GM20431 (cell line): Measurements from ENCODE around the gene LAMA5.

Experiments used
- in situ Hi-C: fragments of 300-500 bp; cut with MseI, MboI; formaldehyde crosslinking; loops from one replicate; pipeline ENCODE4 v1.15.0; 2020; ENCODE audit warnings: low sequenced_read_pairs; ENCODE audit not compliant: unreplicated experiment

Gene LAMA5

GRCh38 chr20:62391165-62392076 lies 24.3 kb upstream of the LAMA5 start:
- in situ Hi-C loops = no loop called here

GRCh38 chr20:62390317-62391164 lies 23.4 kb upstream of the LAMA5 start:
- in situ Hi-C loops = no loop called here

- in situ Hi-C loops = loop anchor here (10.0 kb wide), 1 partner anchor 85 kb away; the partner anchor contains the start of gene ADRM1
Measured at GRCh38 chr20:62389601-62390087, 22.5 kb upstream of the LAMA5 start.

GRCh38 chr20:62388839-62389600 lies 21.9 kb upstream of the LAMA5 start:
- in situ Hi-C loops = loop anchor here (10.0 kb wide), 1 partner anchor 84 kb away; the partner anchor contains the start of gene ADRM1

GRCh38 chr20:62387933-62388635 lies 21.0 kb upstream of the LAMA5 start:
- in situ Hi-C loops = loop anchor here (10.0 kb wide), 1 partner anchor 83 kb away; the partner anchor contains the start of gene ADRM1

- in situ Hi-C loops = loop anchor here (10.0 kb wide), 1 partner anchor 83 kb away; the partner anchor contains the start of gene ADRM1
Measured at GRCh38 chr20:62387219-62387913, 20.3 kb upstream of the LAMA5 start.

GRCh38 chr20:62386383-62387218 lies 19.5 kb upstream of the LAMA5 start, which contains the start of gene RPS21:
RPS21 (plus strand) TSS chr20:62387103; CDS start chr20:62387339, 236 bp downstream.
- in situ Hi-C loops = loop anchor here (10.0 kb wide), 1 partner anchor 82 kb away; the partner anchor contains the start of gene ADRM1

- in situ Hi-C loops = loop anchor here (10.0 kb wide), 1 partner anchor 78 kb away; the partner anchor contains the start of gene ADRM1
Measured at GRCh38 chr20:62382306-62383198, 15.4 kb upstream of the LAMA5 start.

GRCh38 chr20:62381842-62382241 lies 14.7 kb upstream of the LAMA5 start:
- in situ Hi-C loops = loop anchor here (10.0 kb wide), 1 partner anchor 77 kb away; the partner anchor contains the start of gene ADRM1

GRCh38 chr20:62381202-62381797 lies 14.2 kb upstream of the LAMA5 start:
- in situ Hi-C loops = loop anchor here (10.0 kb wide), 1 partner anchor 76 kb away; the partner anchor contains the start of gene ADRM1

- in situ Hi-C loops = no loop called here
Measured at GRCh38 chr20:62378215-62378614, 11.1 kb upstream of the LAMA5 start.

GRCh38 chr20:62377615-62378178 lies 10.6 kb upstream of the LAMA5 start:
- in situ Hi-C loops = no loop called here

GRCh38 chr20:62377064-62377461 lies 10.0 kb upstream of the LAMA5 start:
- in situ Hi-C loops = no loop called here

GRCh38 chr20:62376112-62377063 lies 9.3 kb upstream of the LAMA5 start:
- in situ Hi-C loops = no loop called here
